ENCODE data around the gene LINS1.

DNA sequence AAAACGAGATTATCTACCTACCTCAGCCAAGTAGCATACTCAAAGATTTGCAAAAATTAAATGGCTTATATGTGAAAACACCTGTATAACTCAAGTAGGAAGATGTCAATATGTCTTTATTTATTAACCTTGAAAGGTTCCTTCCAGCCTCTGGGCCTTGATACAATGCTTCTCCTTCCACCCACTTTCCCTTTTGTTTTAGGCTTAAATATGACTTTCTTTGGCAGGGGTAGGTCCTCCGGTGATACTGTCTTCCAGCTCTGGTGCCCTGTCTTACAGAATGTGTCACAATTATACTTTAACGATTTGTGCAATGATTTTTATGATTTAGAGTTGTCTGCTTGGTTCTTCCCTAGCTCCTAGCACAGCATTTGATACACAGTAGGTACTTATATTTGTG lies 4.1 kb downstream of the LINS1 start:
- TF ChIP-seq POLR2A (IDR thresholded peaks at IDR 0.05) (no peak), POLR2AphosphoS5 (IDR thresholded peaks at IDR 0.05) (no peak)

Measured in stomach (tissue), 4 donors.